Neutrophil (primary cell): Measurements from ENCODE around the gene CRLF1.

ENCODE experiments used
- H3K27ac ChIP-seq: fragments of 200-600 bp; sonication (generic); 2 replicates; pipeline ENCODE4 v1.5.1; 2016; ENCODE audit warnings: mild to moderate bottlenecking, moderate library complexity
- H3K27me3 ChIP-seq: fragments of 200-600 bp; sonication (generic); 2 replicates; pipeline ENCODE4 v1.6.0; 2016; ENCODE audit warnings: mild to moderate bottlenecking
- H3K36me3 ChIP-seq: fragments of 200-600 bp; sonication (generic); 2 replicates; pipeline ENCODE4 v1.5.1; 2017
- H3K4me1 ChIP-seq, 2 experiments: fragments of 200-600 bp in 1 of 2; sonication (generic) in 1 of 2; 1 replicate in 1 of 2; 2 replicates in 1 of 2; pipeline versions ENCODE4 v1.5.1 to v1.6.1; 2013 to 2016; ENCODE audit warnings: low read depth in 1 of 2, low read length in 1 of 2, mild to moderate bottlenecking in 1 of 2, moderate library complexity in 1 of 2; ENCODE audit not compliant: control insufficient read depth in 1 of 2, insufficient read depth in 1 of 2
- H3K4me3 ChIP-seq, 2 experiments: fragments of 200-600 bp in 1 of 2; sonication (generic) in 1 of 2; 1 replicate in 1 of 2; 2 replicates in 1 of 2; pipeline ENCODE4 v1.5.1; 2013 to 2016; ENCODE audit warnings: low read depth in 1 of 2, low read length in 1 of 2, mild to moderate bottlenecking in 1 of 2, moderate library complexity in 1 of 2
- H3K9me3 ChIP-seq: fragments of 200-600 bp; sonication (generic); 2 replicates; pipeline ENCODE4 v1.5.1; 2016
- CTCF ChIP-seq: fragments of 200-600 bp; sonication (generic); IDR thresholded peaks from 2 replicates; pipeline ENCODE4 v1.5.1; 2016; ENCODE audit warnings: antibody characterized with exemption

CRLF1 gene

GRCh38 chr19:18580311-18580710, 26.3 kb downstream of the CRLF1 start:
- Histone ChIP-seq H3K27me3 (no peaks in the 10 kb centered on the region), H3K36me3 (peaks cover 29% of the 10 kb centered on the region), H3K9me3 (no peaks in the 10 kb centered on the region), H3K27ac (no peak overlapping the region), H3K4me3 (no peak overlapping the region), H3K4me1 (no peaks in the 10 kb centered on the region)
- no peak for TF ChIP-seq CTCF

GRCh38 chr19:18577365-18577914, 29.2 kb downstream of the CRLF1 start:
- TF ChIP-seq CTCF: no peak
- Histone ChIP-seq H3K4me3 (no peak overlapping the region), H3K27ac (no peak overlapping the region), H3K36me3 (peaks cover 52% of the 10 kb centered on the region), H3K9me3 (no peaks in the 10 kb centered on the region), H3K4me1 (peaks cover 11 to 12% of the 10 kb centered on the region in 2 experiments), H3K27me3 (no peaks in the 10 kb centered on the region)

GRCh38 chr19:18576383-18576782, 30.2 kb downstream of the CRLF1 start:
- Histone ChIP-seq H3K27ac (no peak overlapping the region), H3K36me3 (peaks cover 52% of the 10 kb centered on the region), H3K4me3 (no peak overlapping the region), H3K9me3 (no peaks in the 10 kb centered on the region), H3K27me3 (no peaks in the 10 kb centered on the region), H3K4me1 (peaks cover 17 to 20% of the 10 kb centered on the region in 2 experiments)
- TF ChIP-seq CTCF: no peak

GRCh38 chr19:18574691-18575291, 31.8 kb downstream of the CRLF1 start:
- no peak overlapping the region for H3K27ac ChIP-seq
- no peaks in the 10 kb centered on the region for H3K27me3 ChIP-seq
- H3K36me3 ChIP-seq: peaks cover 54% of the 10 kb centered on the region
- no peak overlapping the region for H3K4me3 ChIP-seq
- peaks cover 23 to 27% of the 10 kb centered on the region in 2 experiments for H3K4me1 ChIP-seq
- no peak for TF ChIP-seq CTCF
- H3K9me3 ChIP-seq: no peaks in the 10 kb centered on the region

GRCh38 chr19:18571564-18572344, 34.8 kb downstream of the CRLF1 start, which contains the start of gene UBA52:
Gene UBA52 (plus strand): TSS chr19:18571857. CDS start chr19:18573301, 1,444 bp downstream.
- peaks cover 23 to 27% of the 10 kb centered on the region in 2 experiments for H3K4me1 ChIP-seq
- H3K9me3 ChIP-seq: no peaks in the 10 kb centered on the region
- H3K27ac ChIP-seq: peak within 1 kb of the TSS; percentile 94
- peak; percentile 33 for TF ChIP-seq CTCF
- H3K27me3 ChIP-seq: no peaks in the 10 kb centered on the region
- peaks cover 67% of the 10 kb centered on the region for H3K36me3 ChIP-seq
- H3K4me3 ChIP-seq: peak within 1 kb of the TSS; percentile 83 to 93
